Measurements from ENCODE around the gene COMMD4.

- TF ChIP-seq FOXK2 (IDR thresholded peaks at IDR 0.05) (no peak), ZNF384 (IDR thresholded peaks at IDR 0.05) (no peak), PKNOX1 (IDR thresholded peaks at IDR 0.05) (no peak), FOXM1 (IDR thresholded peaks at IDR 0.05; ENCODE audit: borderline replicate concordance) (no peak), BHLHE40 (IDR thresholded peaks at IDR 0.05; ENCODE audit: borderline replicate concordance) (no peak), ARNT (IDR thresholded peaks at IDR 0.05) (no peak)
Measured at GRCh38 chr15:75329571-75329970, 6.3 kb upstream of the COMMD4 start.
